Activated T-cell treated with anti-CD3 and anti-CD28 coated beads, Interleukin-2, amount 50 U/mL, for 24 hours (primary cell): ENCODE data around the gene RBL1.
A peak's percentile ranks its signal among the peaks of the same experiment; 100 is the strongest.
"Not testable (repeated sequence)": the region's sequence is repeated elsewhere in the genome, so short reads cannot be mapped to it uniquely, and the experiment has no call there.

Experiments
- DNase-seq: peaks from one replicate; pipeline ENCODE4 v3.0.0-alpha.2; 2020
- H3K27ac Mint-ChIP-seq: 2 replicates; pipeline ENCODE4 v1.8.0; 2020; ENCODE audit warnings: mild to moderate bottlenecking, mixed read lengths
- H3K27me3 Mint-ChIP-seq: 2 replicates; pipeline ENCODE4 v1.8.0; 2020; ENCODE audit warnings: mixed read lengths
- H3K36me3 Mint-ChIP-seq: 2 replicates; pipeline ENCODE4 v1.8.0; 2020; ENCODE audit warnings: low read depth, mixed read lengths
- H3K4me1 Mint-ChIP-seq: 2 replicates; pipeline ENCODE4 v1.8.0; 2020; ENCODE audit warnings: low read depth, mixed read lengths
- H3K4me3 Mint-ChIP-seq: 2 replicates; pipeline ENCODE4 v1.8.0; 2020; ENCODE audit warnings: mild to moderate bottlenecking, moderate library complexity, mixed read lengths
- H3K9me3 Mint-ChIP-seq: 2 replicates; pipeline ENCODE4 v1.8.0; 2020; ENCODE audit warnings: mixed read lengths

RBL1 gene

DNA sequence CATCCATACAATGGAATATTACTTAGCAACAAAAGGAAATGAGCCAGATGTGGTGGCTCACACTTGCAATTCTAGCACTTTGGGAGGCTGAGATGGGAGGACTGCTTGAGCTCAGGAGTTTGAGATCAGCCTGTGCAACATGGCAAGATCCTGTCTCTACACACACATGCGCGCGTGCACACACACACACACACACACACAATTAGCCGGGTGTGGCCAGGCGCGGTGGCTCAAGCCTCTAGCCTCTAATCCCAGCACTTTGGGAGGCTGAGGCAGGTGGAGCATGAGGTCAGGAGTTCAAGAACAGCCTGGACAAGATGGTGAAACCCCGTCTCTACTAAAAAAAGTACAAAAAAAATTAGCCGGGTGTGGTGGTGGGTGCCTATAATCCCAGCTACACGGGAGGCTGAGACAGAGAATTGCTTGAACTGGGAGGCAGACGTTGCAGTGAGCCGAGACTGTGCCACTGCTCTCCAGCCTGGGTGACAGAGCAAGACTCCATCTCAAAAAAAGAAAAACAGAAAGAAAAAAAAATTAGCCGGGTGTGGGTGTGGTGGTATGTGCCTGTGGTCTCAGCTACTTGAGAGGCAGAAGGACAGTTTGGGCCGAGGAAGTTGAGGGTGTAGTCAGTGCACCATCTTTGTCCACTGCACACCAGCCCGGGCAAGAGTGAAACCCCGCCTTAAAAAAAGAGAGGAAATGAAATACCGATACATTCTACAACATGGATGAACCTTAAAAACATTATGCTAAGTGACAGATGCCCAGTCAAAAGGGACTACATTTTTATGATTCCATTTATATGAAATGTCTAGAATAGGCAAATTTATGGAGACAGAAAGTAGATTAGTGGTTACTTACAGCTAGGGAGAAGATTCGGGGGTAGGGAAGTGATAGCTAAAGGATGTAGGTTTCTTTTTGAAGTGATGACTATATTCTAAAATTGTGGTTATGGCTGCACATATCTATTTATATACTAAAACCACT lies 52.5 kb downstream of the RBL1 start:
- Mint-ChIP-seq H3K36me3 (peaks cover 93% of the 10 kb centered on the region), H3K4me3 (peak overlapping the region; percentile 62), H3K4me1 (peaks cover 36% of the 10 kb centered on the region), H3K27ac (peak overlapping the region; percentile 94), H3K9me3 (no peaks in the 10 kb centered on the region), H3K27me3 (no peaks in the 10 kb centered on the region)
- DNase-seq: peak; percentile 39

DNA sequence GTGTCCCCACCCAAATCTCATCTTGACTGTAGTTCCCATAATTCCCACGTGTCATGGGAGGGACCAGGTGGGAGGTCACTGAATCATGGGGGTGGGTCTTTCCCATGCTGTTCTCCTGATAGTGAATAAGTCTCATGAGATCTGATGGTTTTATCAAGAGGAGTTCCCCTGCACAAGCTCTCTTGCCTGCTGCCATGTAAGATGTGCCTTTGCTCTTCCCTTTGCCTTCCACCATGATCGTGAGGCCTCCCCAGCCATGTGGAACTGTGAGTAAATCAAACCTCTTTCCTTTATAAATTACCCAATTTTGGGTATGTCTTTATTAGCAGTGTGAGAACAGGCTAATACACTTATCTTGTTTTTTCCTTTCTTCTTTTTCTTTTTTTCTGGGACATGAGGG lies 56.4 kb downstream of the RBL1 start:
- not testable (repeated sequence) for H3K4me3 Mint-ChIP-seq, H3K9me3 Mint-ChIP-seq, H3K27me3 Mint-ChIP-seq, H3K27ac Mint-ChIP-seq, DNase-seq
- H3K4me1 Mint-ChIP-seq: peaks cover 23% of the 10 kb centered on the region
- H3K36me3 Mint-ChIP-seq: peaks cover 88% of the 10 kb centered on the region

DNA sequence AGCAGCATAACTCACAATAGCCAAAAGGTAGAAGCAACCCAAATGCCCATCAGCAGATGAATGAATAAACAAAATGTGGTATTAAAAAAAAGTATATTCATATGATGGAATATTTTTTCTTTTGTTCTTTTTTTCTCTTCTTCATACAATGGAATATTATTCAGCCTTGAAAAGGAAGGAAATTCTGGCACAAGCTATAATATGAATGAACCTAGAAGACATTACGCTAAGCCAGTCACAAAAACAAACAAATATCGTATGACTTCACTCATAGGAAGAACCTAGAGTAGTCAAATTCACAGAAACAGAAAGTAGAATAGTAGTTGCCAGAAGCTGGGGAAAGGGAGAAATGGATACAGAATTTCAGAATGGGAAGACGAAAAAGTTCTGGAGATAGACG lies 63.7 kb downstream of the RBL1 start:
- Mint-ChIP-seq H3K36me3 (peaks cover 91% of the 10 kb centered on the region), H3K27ac (no peak overlapping the region), H3K4me1 (peaks cover 2% of the 10 kb centered on the region), H3K27me3 (no peaks in the 10 kb centered on the region), H3K9me3 (no peaks in the 10 kb centered on the region), H3K4me3 (no peak overlapping the region)
- no peak for DNase-seq

DNA sequence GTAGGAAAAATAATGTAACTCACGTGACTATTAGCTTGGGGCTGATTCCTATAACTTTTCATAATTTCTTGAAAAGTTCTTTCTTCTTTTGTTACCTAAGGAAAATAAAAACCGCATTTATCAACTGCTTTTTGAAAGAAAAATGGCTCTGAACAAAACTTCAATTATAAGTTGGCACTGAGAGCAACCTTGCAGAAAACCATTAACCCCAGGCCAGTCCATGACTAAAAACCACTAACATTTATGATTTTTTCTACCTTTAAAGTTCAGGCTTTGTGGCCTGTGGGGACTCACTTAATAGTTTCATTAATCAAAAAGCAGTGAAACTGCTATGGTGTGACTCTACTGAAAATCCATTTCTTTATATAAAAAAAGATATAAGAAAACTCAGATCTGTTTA lies 75.2 kb downstream of the RBL1 start:
- Mint-ChIP-seq H3K9me3 (no peaks in the 10 kb centered on the region), H3K4me1 (peaks cover 26% of the 10 kb centered on the region), H3K36me3 (peaks cover 94% of the 10 kb centered on the region), H3K27me3 (no peaks in the 10 kb centered on the region), H3K4me3 (no peak overlapping the region), H3K27ac (no peak overlapping the region)
- no peak for DNase-seq

DNA sequence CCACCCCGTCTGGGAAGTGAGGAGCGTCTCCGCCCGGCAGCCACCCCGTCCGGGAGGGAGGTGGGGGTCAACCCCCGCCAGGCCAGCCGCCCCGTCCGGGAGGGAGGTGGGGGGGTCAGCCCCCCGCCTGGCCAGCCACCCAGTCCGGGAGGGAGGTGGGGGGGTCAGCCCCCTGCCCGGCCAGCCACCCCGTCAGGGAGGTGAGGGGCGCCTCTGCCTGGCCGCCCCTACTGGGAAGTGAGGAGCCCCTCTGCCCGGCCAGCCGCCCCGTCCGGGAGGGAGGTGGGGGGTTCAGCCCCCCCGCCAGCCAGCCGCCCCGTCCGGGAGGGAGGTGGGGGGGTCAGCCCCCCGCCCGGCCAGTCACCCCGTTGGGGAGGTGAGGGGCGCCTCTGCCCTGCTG lies 83.2 kb downstream of the RBL1 start:
- H3K4me1 Mint-ChIP-seq: peaks cover 49% of the 10 kb centered on the region
- not testable (repeated sequence) for DNase-seq, H3K9me3 Mint-ChIP-seq, H3K4me3 Mint-ChIP-seq, H3K27ac Mint-ChIP-seq, H3K27me3 Mint-ChIP-seq
- H3K36me3 Mint-ChIP-seq: peaks cover 82% of the 10 kb centered on the region

DNA sequence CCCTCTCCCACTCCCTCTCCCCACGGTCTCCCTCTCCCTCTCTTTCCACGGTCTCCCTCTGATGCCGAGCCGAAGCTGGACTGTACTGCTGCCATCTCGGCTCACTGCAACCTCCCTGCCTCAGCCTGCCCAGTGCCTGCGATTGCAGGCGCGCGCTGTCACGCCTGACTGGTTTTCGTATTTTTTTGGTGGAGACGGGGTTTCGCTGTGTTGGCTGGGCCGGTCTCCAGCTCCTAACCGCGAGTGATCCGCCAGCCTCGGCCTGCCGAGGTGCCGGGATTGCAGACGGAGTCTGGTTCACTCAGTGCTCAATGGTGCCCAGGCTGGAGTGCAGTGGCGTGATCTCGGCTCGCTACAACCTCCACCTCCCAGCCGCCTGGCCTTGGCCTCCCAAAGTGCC lies 83.9 kb downstream of the RBL1 start:
- H3K36me3 Mint-ChIP-seq: peaks cover 82% of the 10 kb centered on the region

DNA sequence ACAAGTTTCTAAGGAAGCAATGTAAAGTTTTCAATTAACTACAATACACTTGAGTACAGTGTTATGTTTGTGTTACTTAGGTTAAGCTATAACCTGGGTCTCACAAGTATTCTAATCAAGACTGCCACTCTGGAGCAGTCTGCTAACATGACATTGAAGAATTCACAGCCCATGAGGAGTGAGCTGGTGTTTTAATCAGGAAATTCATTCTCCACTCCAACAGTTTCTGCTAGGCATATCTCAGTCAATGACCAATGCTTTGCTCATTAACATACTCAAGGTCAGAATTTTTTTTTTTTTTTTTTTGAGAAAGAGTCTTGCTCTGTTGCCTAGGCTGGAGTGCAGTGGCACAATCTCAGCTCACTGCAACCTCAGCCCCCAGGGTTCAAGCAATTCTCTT lies 84.7 kb downstream of the RBL1 start:
- Mint-ChIP-seq H3K27me3 (no peaks in the 10 kb centered on the region), H3K9me3 (no peaks in the 10 kb centered on the region), H3K4me1 (peaks cover 38% of the 10 kb centered on the region), H3K4me3 (no peak overlapping the region), H3K27ac (peak overlapping the region; percentile 37), H3K36me3 (peaks cover 77% of the 10 kb centered on the region)
- DNase-seq: no peak

More for the DNA sequence above, 83.9 kb downstream of the RBL1 start:
- DNase-seq, H3K9me3 Mint-ChIP-seq, H3K27ac Mint-ChIP-seq, H3K27me3 Mint-ChIP-seq, H3K4me3 Mint-ChIP-seq: not testable (repeated sequence)
- peaks cover 43% of the 10 kb centered on the region for H3K4me1 Mint-ChIP-seq

DNA sequence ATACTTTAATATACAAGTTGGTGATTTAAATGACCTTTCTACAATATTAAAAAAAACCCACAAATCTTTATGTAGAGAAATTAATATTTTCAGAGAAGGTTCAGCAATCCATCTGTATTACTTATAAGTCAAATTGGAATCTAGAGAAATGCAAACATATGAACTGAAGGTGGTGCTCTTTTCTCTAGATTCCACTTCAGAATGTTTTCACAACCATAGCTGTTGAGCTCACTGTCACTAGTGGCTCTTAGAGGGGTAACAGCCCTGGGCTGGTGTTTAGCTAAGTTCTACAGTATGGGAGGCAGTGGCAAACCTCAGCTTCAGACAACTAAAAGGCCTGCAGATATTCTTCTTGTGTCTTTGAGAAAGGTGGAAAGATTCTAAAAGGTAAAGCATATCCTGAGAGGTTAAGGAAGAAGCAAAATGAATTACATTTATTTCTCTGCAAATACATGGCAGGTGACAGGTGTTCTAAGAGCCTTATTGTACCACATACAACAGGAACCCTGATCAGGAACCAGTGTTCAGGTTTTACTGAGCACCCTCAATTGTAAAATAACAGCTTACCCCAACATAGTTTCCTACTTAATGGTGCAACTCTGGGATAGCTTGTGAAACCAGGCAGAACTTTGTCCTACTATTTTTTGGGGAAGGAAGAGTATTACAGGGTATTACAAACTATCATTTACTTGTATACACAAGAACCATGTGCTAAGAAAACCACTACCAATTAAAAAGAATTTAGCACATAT lies 87.7 kb downstream of the RBL1 start:
- no peak for DNase-seq
- Mint-ChIP-seq H3K9me3 (no peaks in the 10 kb centered on the region), H3K27ac (peak overlapping the region; percentile 77), H3K4me1 (peaks cover 20% of the 10 kb centered on the region), H3K4me3 (no peak overlapping the region), H3K27me3 (no peaks in the 10 kb centered on the region), H3K36me3 (peaks cover 74% of the 10 kb centered on the region)

DNA sequence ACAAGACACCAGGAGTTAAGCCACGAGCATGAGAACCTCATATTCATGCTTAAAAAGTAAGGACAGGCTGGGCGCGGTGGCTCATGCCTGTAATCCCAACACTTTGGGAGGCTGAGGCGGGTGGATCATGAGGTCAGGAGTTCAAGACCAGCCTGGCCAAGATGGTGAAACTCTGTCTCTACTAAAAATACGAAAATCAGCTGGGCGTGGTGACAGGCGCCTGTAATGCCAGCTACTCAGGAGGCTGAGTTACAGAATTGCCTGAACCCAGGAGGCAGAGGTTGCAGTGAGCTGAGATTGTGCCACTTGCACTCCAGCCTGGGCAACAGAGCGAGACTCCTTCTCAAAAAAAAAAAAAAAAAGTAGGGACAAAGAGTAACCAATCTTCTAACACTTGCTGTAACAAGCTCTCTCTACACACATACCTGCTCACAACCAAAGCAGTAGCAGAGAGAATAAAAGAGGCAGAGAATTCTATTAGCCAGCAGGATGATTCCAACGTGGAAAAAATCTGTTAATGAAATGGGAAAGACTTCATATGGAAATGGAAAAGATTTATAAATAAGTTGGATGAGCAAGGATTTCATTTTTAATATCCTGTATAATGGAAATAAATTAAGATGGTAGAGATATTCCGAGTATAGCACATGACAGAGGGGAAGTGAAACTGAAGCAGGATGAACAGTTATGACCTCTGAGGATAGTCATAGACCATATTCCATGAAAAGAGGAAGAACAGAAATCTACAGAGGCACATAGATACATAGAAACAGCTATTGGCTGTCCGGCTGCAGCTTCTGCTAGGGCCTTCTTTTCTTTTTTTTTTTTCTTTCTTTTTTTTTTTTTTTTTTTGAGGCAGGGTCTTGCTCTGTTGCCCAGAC lies 90.5 kb downstream of the RBL1 start:
- Mint-ChIP-seq H3K4me1 (peaks cover 16% of the 10 kb centered on the region), H3K27ac (peak overlapping the region; percentile 23), H3K36me3 (peaks cover 69% of the 10 kb centered on the region)
- H3K9me3 Mint-ChIP-seq, H3K27me3 Mint-ChIP-seq, H3K4me3 Mint-ChIP-seq, DNase-seq: not testable (repeated sequence)

DNA sequence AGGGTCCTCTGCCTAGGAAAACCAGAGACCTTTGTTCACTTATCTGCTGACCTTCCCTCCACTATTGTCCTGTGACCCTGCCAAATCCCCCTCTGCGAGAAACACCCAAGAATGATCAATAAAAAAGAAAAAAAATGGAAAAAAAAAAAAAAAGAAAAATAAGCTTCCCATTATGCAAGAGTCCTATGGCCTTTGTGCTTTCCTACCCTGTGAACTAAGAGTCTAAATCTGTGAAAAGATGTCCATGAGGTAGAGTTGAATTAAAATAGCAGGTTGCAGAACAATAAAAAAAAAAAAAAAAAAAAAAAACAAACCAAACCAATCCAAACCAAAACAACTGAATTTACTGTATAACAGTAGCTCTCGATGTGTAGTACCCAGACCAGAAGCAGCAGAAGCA lies 94.2 kb downstream of the RBL1 start:
- peaks cover 66% of the 10 kb centered on the region for H3K36me3 Mint-ChIP-seq
- not testable (repeated sequence) for H3K4me1 Mint-ChIP-seq, DNase-seq, H3K27me3 Mint-ChIP-seq, H3K9me3 Mint-ChIP-seq, H3K27ac Mint-ChIP-seq, H3K4me3 Mint-ChIP-seq

DNA sequence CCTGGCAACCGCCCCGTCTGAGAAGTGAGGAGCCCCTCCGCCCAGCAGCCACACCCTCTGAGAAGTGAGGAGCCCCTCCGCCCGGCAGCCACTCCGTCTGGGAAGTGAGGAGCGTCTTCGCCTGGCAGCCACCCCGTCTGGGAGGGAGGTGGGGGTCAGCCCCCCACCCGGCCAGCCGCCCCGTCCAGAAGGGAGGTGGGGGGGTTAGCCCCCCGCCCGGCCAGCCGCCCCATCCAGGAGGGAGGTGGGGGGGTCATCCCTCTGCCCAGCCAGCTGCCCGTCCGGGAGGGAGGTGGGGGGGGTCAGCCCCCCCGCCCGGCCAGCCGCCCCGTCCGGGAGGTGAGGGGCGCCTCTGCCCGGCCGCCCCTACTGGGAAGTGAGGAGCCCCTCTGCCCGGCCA lies 95.6 kb downstream of the RBL1 start:
- H3K27me3 Mint-ChIP-seq, H3K4me1 Mint-ChIP-seq, DNase-seq, H3K9me3 Mint-ChIP-seq, H3K27ac Mint-ChIP-seq, H3K4me3 Mint-ChIP-seq: not testable (repeated sequence)
- peaks cover 73% of the 10 kb centered on the region for H3K36me3 Mint-ChIP-seq

DNA sequence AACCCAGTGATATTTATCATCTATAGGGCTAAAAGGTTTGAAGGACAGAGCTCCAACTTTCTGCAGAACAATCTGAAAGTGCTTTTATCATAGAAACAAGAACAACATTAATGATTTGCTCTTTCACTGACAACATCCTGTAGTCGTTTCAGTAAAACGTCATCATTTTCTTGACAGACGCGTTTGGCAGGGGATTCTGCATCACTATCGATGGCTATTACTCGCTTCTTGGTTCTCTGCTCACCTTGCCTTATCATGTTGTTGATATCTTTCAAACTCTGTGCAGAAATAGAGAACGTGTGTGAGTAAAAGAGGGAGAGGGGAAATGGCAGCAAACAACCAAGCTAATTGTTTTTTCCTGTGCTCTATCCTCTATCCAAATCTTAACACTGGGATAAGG lies 97.1 kb downstream of the RBL1 start:
- H3K4me3 Mint-ChIP-seq: no peak overlapping the region
- H3K4me1 Mint-ChIP-seq: peaks cover 7% of the 10 kb centered on the region
- no peak for DNase-seq
- H3K36me3 Mint-ChIP-seq: peaks cover 76% of the 10 kb centered on the region
- peaks cover 2% of the 10 kb centered on the region for H3K9me3 Mint-ChIP-seq
- no peaks in the 10 kb centered on the region for H3K27me3 Mint-ChIP-seq
- H3K27ac Mint-ChIP-seq: peak overlapping the region; percentile 47

DNA sequence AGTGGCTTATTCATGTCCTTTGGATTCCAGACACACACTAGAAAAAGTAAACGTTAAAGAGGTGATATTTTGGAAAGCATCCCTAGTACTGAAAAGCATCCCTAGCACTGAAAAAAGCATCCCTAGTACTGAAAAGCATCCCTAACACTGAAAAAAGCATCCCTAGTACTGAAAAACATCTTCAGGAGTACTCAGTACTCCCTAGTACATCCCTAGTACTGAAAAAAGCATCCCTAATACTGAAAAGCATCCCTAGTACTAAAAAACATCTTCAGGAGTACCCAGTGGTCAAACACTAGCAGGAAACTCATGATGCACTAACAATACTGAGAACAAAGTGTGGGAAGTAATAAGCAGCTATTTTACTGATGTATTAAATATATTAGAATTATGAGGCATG lies 98.7 kb downstream of the RBL1 start:
- Mint-ChIP-seq H3K4me3 (no peak overlapping the region), H3K9me3 (peaks cover 7% of the 10 kb centered on the region), H3K27ac (no peak overlapping the region), H3K4me1 (peaks cover 11% of the 10 kb centered on the region), H3K27me3 (no peaks in the 10 kb centered on the region), H3K36me3 (peaks cover 73% of the 10 kb centered on the region)
- DNase-seq: no peak

DNA sequence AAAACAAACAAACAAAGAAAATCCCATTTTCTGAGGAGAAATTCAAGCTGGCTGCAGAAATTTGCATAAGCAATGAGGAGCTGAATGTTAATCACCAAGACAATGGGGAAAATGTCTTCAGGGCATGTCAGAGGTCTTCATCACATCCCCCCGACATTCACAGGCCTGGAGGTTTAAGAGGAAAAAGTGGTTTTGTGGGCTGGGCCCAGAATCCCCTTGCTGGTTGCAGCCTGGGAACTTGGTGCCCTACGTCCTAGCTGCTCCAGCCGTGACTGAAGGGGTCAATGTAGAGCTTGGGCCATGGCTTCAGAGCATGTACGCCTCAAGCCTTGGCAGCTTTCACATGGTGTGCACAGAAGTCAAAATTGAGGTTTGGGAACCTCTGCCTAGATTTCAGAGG lies 101.6 kb downstream of the RBL1 start:
- not testable (repeated sequence) for H3K27me3 Mint-ChIP-seq, H3K27ac Mint-ChIP-seq, DNase-seq, H3K9me3 Mint-ChIP-seq, H3K4me3 Mint-ChIP-seq
- H3K36me3 Mint-ChIP-seq: peaks cover 66% of the 10 kb centered on the region
- H3K4me1 Mint-ChIP-seq: peaks cover 23% of the 10 kb centered on the region
